Panc1 (cell line): ENCODE results near the gene ZNF200. TPM values are rescaled to one million over a fixed set of nuclear protein-coding genes. Genes with fewer than 3 reads are reported as not detected.

Experiments used
- ATAC-seq: fragments of 200-7000 bp; cut with Tn5 transposase; 2 replicates; pipeline ENCODE4 v1.9.1; 2020; ENCODE audit warnings: mild to moderate bottlenecking, moderate library complexity
- BruUV-seq: library from RNA; stranded (reverse); fragments of 400-500 nt; replicated peaks from 2 replicates; lab custom pipeline; 2021; lab: Mats Ljungman, UMichigan
- CTCF ChIA-PET: fragments of 300-600 bp; sonication (Branson Sonifier 250); formaldehyde crosslinking; loops from one replicate; lab custom pipeline; 2022; ENCODE audit warnings: antibody characterized with exemption; lab: Charles Lee
- POLR2A ChIA-PET: fragments of 300-600 bp; sonication (Branson Sonifier 250); formaldehyde crosslinking; loops from one replicate; lab custom pipeline; 2022; ENCODE audit warnings: antibody characterized with exemption; lab: Charles Lee
- DNase-seq: peaks from one replicate; pipeline ENCODE4 v3.0.0-alpha.2; 2010; ENCODE audit warnings: low read depth, low spot score
- H3K27ac ChIP-seq: 2 replicates; pipeline ENCODE4 v1.5.1; 2011; ENCODE audit warnings: mild to moderate bottlenecking, low read length, inconsistent platforms
- H3K27me3 ChIP-seq: fragments of 200-500 bp; sonication (Bioruptor generic); 2 replicates; pipeline ENCODE4 v1.6.0; 2014; ENCODE audit warnings: low read length, inconsistent platforms; ENCODE audit not compliant: control insufficient read depth, insufficient read depth
- H3K36me3 ChIP-seq: fragments of 200-500 bp; sonication (Bioruptor generic); 2 replicates; pipeline ENCODE4 v1.5.1; 2014; ENCODE audit warnings: inconsistent platforms, mild to moderate bottlenecking, low read length, moderate library complexity; ENCODE audit not compliant: control insufficient read depth, insufficient read depth
- H3K4me1 ChIP-seq: 2 replicates; pipeline ENCODE4 v1.5.1; 2011; ENCODE audit warnings: inconsistent platforms, mild to moderate bottlenecking, low read length, moderate library complexity; ENCODE audit not compliant: control insufficient read depth, insufficient read depth
- H3K4me3 ChIP-seq, 2 experiments: 2 replicates each; pipeline ENCODE4 v1.5.1; 2011 to 2012; ENCODE audit warnings: low read depth in 2 of 2, low read length in 2 of 2, mild to moderate bottlenecking in 2 of 2, inconsistent platforms in 1 of 2, moderate library complexity in 1 of 2
- H3K9me3 ChIP-seq: fragments of 200-500 bp; sonication (Bioruptor generic); 2 replicates; pipeline ENCODE4 v1.5.1; 2014; ENCODE audit warnings: low read depth, mild to moderate bottlenecking, inconsistent platforms, low read length, moderate library complexity; ENCODE audit not compliant: control insufficient read depth, insufficient read depth
- CTCF ChIP-seq: fragments of 450-650 bp; IDR thresholded peaks from 2 replicates; pipeline ENCODE4 v1.5.1; 2017; ENCODE audit warnings: mild to moderate bottlenecking
- POLR2AphosphoS5 ChIP-seq: IDR thresholded peaks from 2 replicates; pipeline ENCODE4 v1.6.1; 2012; ENCODE audit warnings: mild to moderate bottlenecking, low read depth, low read length, moderate library complexity
- REST ChIP-seq, 2 experiments: IDR thresholded peaks; 2 replicates each; pipeline ENCODE4 v1.6.1; 2011 to 2012; ENCODE audit warnings: low read depth in 2 of 2, control low read depth in 1 of 2, low read length in 1 of 2, mild to moderate bottlenecking in 1 of 2, moderate library complexity in 1 of 2; ENCODE audit not compliant: insufficient read depth in 1 of 2
- SIN3A ChIP-seq: IDR thresholded peaks from 2 replicates; pipeline ENCODE4 v1.6.1; 2012; ENCODE audit warnings: low read depth, mild to moderate bottlenecking, low read length, moderate library complexity, borderline replicate concordance; ENCODE audit not compliant: insufficient read depth
- TCF7L2 ChIP-seq: IDR thresholded peaks from 2 replicates; pipeline ENCODE4 v1.6.1; 2011; ENCODE audit warnings: mild to moderate bottlenecking, low read depth, low read length, inconsistent platforms
- in situ Hi-C: cut with HindIII; loops from 2 replicates; pipeline ENCODE4 v1.10.0; 2016; ENCODE audit warnings: low sequenced_read_pairs, low pct_unique_long_range_greater_than_20kb
- intact Hi-C: fragments of 100-400 bp; cut with micrococcal nuclease; formaldehyde crosslinking; loops from one replicate; pipeline ENCODE4 v1.10.0; 2022; ENCODE audit not compliant: unreplicated experiment
- total RNA-seq: library from RNA; stranded (reverse); gene quantifications from one replicate; pipeline ENCODE4 v1.2.1, GENCODE V29; 2021; ENCODE audit not compliant: unreplicated experiment

ZNF200 gene
- total RNA-seq, 1 experiment from 2014 or later, result 12.4 TPM

GRCh38 chr16:3188925-3189825 is 45.8 kb downstream of the ZNF200 start:
- peak; percentile 55 for ATAC-seq
- intact Hi-C loops (no loop called here), in situ Hi-C loops (no loop called here)
- H3K27ac ChIP-seq, result peak overlapping the region; percentile 80
- no peaks in the 10 kb centered on the region for H3K36me3 ChIP-seq
- CTCF ChIA-PET, result no interaction called here
- H3K9me3 ChIP-seq, result no peaks in the 10 kb centered on the region
- no peaks in the 10 kb centered on the region for H3K27me3 ChIP-seq
- H3K4me3 ChIP-seq, result peak overlapping the region; percentile 77 to 92
- TF ChIP-seq POLR2AphosphoS5 (peak; percentile 63; the same call in 1 of the 2 replicates), SIN3A (0 out of 2 replicates have a peak, but pooled peaks have one; percentile 35), CTCF (no peak), REST (IDR thresholded peaks at IDR 0.05; ENCODE audit: insufficient read depth in 1 of 2, low read depth in 2 of 2, low read length in 1 of 2) (no peak), TCF7L2 (0 out of 2 replicates have a peak, but pooled peaks have one; percentile 15)
- BruUV-seq, result no TSS peak
- POLR2A ChIA-PET, result interaction anchor here (0.6 kb wide), 1 partner anchor 49 kb away, joined by 4 read pairs; no protein-coding TSS in a partner anchor
- peak; percentile 78 for DNase-seq
- H3K4me1 ChIP-seq, result peaks cover 12% of the 10 kb centered on the region

DNA sequence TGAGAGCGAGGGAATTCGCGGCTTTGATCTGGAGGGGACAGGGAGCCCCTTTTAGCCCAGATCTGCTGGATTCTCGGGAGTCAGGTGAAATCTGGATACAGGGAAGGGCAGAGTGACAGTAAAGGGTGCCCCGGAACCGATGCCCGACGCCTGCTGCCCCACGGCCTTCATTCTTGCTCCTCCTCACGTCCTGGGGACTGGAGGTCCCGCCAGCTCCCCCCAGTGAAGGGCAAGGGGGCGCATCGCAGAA is 46.4 kb downstream of the ZNF200 start:
- in situ Hi-C loops, result no loop called here
- peak; percentile 45 for DNase-seq
- no TSS peak for BruUV-seq

More for the DNA sequence above, 46.4 kb downstream of the ZNF200 start:
- intact Hi-C loops, result no loop called here
- peak; percentile 1; the same call in 1 of the 2 replicates for ATAC-seq
- Histone ChIP-seq H3K27me3 (no peaks in the 10 kb centered on the region), H3K27ac (peak overlapping the region; percentile 80), H3K9me3 (no peaks in the 10 kb centered on the region), H3K36me3 (no peaks in the 10 kb centered on the region), H3K4me3 (peak overlapping the region; percentile 77 to 92), H3K4me1 (peaks cover 8% of the 10 kb centered on the region)
- CTCF ChIA-PET, result no interaction called here
- no peak for TF ChIP-seq CTCF
- TF ChIP-seq POLR2AphosphoS5, result no peak
- 0 out of 2 replicates have a peak, but pooled peaks have one; percentile 6 for TF ChIP-seq TCF7L2
- TF ChIP-seq REST (IDR thresholded peaks at IDR 0.05; ENCODE audit: insufficient read depth in 1 of 2, low read depth in 2 of 2, low read length in 1 of 2), result no peak
- POLR2A ChIA-PET, result interaction anchor here (0.6 kb wide), 1 partner anchor 50 kb away, joined by 4 read pairs; no protein-coding TSS in a partner anchor
